Cardiac septum (tissue), 1 donor: ENCODE measurements around the gene ARL14EPL. TPM values are rescaled to one million over a fixed set of nuclear protein-coding genes. Genes with fewer than 3 reads are reported as not detected.
"Not testable (repeated sequence)": the region's sequence is repeated elsewhere in the genome, so short reads cannot be mapped to it uniquely, and the experiment has no call there.

Source experiments
- DNase-seq: peaks from one replicate; pipeline ENCODE4 v3.0.0-alpha.2; 2020; ENCODE audit warnings: low spot score
- intact Hi-C: fragments of 100-400 bp; cut with DNase I; formaldehyde crosslinking; loops from one replicate; pipeline ENCODE4 v1.14.0; 2022
- total RNA-seq: library from RNA; stranded (reverse); fragmentation: NEBNext Ultra II Directional; extraction: Animal tissue kit (Norgen Biotek cat#: 25700); gene quantifications from one replicate; pipeline ENCODE4 v1.2.1, GENCODE V29; 2021
- donor health status: DM: no; HTN: no; CAD: no.

The ARL14EPL gene
- total RNA-seq, 1 donor from 2014 or later, result not detected

DNA sequence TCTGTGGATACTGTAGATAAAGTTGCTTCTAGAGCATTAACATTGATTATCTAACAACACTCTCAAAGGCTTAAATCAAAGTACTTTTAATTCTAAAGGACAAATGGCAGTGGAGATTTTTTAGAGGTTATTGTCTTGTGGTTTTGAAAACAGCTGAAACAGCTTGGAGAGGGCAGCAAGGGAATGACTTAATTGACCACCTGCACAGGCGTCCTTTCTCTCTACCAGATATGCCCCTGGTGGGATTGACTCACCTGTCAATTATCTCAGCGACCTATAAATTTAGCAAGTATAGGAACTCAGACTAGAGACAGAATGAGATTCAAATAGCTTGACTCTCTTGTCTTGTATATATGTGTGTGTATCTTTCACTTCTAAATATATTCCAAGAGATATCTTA, 13.5 kb downstream of the ARL14EPL start:
- DNase-seq, result no peak
- intact Hi-C loops, result no loop called here

DNA sequence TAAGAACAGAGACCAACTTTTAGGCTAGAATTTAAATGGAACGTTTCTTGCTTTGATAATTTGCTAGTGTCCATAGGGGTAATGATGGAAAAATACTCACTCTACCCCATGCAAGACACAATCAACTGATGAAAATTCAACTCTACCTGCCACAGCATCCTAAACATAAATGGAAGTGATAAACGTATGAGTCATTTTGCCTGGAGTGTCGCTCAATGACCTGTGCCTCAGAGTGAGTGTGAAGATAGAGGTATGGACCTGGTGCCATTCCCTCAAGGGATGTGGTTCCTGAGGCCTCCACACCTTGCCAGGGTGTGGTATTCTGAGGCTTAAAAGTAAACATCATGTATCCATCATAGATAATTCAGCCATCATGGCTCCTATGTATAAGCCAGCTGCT, 14.0 kb downstream of the ARL14EPL start:
- no peak for DNase-seq
- intact Hi-C loops, result no loop called here

DNA sequence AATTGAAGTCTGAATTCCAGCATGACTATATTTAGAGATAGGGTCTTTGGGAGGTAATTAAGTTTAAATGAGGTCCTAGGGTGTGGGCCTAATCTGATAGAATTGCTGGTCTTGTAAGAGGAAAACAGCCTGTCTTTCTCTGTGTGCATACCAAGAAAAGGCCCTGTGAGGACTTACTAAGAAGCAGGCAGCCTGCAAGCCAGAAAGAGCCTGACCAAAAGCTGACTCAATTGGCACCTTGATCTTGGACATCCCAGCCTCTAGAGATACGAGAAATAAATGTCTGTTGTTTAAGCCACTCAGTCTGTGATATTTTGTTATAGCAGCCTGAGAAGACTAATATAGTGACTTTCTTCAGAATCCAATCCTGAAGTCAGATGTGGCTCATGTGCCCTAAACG, 14.6 kb downstream of the ARL14EPL start:
- intact Hi-C loops, result no loop called here
- no peak for DNase-seq

DNA sequence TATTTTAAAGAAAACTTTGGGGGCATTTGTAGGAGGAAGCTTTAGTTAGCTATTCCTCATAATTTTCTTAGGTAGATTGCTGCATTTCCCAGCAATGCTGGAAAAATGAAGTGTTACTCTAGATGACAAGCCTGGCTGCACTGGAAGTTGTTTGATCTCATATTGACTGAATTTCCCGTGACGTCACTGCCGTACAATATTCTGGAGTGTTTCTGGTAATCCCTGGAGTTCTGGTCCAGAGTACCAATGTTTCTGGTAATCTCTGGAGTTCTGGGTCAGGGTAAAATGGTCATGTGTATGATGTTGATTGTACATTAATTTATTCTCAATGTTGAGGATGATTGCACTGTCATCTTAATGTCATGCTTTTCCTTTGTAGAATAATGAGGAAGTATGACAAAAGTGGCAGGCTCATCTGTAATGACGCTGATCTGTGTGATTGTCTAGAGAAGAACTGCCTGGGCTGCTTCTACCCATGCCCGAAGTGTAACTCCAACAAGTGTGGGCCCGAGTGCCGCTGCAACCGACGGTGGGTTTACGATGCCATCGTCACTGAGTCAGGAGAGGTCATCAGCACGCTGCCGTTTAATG, 26.2 kb downstream of the ARL14EPL start:
- intact Hi-C loops, result no loop called here
- no peak for DNase-seq

DNA sequence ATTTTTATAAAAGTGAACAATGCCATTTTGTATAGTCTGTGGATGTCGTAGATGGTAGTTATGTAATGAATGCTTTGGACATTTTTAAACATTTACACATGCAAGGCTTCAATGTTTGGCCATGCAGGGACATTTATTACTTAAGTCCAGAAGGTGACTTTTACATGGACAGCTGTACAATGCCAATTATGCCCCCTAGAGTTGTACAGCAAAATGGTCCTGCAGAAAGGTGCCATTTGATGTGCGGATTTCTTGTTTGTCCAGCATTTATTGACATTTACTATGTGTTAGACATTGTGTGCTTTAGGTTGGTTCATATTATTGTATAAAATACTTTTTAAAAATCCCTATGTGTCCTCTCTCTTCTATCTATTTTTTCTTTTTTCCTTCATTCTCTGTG, 30.1 kb downstream of the ARL14EPL start:
- no peak for DNase-seq
- intact Hi-C loops, result no loop called here

DNA sequence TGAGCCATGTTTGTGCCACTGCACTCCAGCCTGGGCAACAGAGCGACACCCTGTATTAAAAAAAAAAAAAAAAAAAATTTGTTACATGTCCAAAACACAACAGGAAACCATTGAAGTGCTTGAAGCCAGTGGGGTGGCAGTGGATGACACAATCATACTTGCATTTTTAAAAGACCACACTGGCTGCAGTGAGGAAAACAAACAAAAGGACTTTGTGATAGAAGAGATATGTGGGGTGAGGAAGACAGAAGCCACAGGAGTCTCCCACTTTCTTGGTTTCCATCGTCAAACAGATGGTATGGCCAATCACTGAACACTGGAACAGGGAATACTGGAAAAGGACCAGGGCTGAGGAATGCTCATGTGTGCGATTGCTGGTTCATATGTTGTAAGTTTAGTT, 31.7 kb downstream of the ARL14EPL start:
- intact Hi-C loops, result no loop called here

DNA sequence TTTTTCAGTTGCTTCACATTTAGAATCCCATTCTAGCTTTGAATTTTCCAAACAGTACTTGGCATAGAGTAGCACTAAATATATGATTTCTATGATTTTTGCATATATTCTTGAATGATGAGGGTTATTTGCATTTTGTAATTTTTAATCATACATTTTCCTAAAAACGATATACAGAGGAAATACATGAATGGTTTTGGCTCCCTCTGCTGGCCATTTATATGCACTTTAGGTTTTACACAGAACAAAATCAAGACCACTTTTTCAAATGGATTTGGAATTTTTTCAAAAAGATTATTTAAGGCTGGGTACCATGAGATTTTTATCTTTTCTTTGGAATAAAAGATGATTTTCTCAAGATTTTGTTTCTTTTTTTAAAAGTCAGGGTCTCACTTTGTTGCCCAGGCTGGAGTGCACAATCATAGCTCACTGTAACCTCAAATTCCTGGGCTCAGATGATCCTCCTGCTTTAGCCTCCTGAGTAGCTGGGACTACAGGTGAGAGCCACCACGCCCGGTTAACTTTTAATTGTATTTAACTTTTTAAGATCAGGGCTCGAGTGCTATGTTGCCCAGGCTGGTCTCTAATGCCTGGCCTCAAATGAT, 35.9 kb downstream of the ARL14EPL start:
- intact Hi-C loops, result loop anchor here (2.0 kb wide), 1 partner anchor 433 kb away; no protein-coding TSS in a partner anchor
- DNase-seq, result no peak

More for the DNA sequence above, 31.7 kb downstream of the ARL14EPL start:
- no peak for DNase-seq

DNA sequence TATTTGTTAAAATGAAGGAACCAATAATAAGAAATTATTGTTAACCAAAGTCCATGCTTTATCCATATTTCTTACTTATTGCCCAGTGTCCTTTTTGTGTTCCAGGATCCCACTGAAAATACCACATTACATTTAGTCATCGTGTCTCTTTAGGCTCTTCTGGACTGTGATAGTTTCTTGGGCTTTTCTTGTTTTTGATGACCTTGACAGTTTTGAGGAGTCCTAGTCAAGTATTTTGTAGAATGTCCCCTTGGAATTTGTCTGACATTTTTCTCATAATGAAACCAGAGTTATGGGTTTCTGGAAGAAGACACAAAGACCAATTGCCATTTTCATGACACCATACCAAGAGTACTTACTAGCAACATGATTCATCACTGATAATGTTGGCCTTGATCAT, 38.9 kb downstream of the ARL14EPL start:
- intact Hi-C loops, result no loop called here

DNA sequence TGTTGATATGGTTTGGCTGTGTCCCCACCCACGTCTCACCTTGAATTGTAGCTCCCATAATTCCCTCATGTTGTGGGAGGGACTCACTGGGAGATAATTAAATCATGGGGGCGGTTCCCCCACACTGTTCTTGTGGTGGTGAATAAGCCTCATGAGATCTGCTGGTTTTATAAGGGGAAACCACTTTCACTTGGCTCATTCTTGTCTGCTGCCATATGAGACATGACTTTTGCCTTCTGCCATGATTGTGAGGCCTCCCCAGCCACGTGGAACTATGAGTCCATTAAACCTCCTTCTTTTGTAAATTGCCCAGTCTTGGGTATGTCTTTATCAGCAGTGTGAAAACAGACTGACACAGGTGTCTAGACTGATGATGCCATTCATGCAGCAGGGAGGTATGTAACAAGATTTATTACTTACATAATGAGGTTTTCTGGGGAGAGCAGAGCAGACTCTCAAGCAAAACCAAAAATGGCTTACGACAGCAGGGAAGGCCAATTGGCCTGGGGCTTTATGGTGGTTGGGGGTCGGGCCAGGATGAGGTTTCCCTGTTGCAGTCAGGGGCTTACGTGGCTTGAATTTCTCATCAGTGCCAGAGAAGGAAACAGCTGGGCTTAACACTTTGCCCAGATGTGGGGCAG, 43.0 kb downstream of the ARL14EPL start:
- no peak for DNase-seq
- intact Hi-C loops, result no loop called here

More for the DNA sequence above, 38.9 kb downstream of the ARL14EPL start:
- no peak for DNase-seq

DNA sequence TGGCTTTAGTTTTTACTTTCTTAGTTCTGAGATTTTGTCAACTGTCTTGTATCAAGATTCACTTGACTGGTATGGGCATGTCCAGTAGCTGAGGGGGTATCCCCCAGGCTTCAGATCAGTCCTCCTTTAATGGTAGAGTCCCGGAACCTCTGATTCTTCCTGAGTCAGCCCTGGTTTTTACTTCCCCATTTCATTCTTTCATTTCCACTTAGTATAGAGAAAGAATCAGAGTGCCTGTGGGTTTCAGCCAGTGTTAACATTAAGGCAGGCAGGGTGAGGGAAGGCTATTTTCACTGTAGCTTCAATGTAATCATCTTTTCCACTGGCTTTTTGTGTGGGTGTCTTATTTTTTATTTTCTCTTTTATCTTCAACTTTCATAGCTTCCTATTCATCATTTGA, 44.2 kb downstream of the ARL14EPL start:
- intact Hi-C loops, result no loop called here

DNA sequence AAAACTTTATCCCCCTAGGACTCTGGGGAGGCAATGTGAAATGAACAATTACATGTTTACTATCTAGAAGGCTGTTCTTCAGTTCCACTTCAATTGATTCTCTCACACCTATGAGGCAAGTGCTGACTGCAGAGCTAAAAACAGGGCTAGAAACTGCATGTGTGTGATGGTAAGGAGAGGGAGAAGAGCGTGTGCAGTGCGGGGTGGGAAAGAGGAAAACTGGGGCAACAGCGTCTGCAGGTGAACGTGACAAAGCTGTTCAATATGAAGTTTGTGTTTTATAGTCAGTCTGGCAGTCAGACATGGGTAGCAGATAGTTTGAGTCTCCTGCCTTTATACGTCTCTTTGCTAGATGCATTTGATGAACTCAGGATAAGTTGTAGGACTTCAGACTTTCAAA, 45.9 kb downstream of the ARL14EPL start:
- no peak for DNase-seq
- intact Hi-C loops, result no loop called here

More for the DNA sequence above, 44.2 kb downstream of the ARL14EPL start:
- DNase-seq, result no peak

DNA sequence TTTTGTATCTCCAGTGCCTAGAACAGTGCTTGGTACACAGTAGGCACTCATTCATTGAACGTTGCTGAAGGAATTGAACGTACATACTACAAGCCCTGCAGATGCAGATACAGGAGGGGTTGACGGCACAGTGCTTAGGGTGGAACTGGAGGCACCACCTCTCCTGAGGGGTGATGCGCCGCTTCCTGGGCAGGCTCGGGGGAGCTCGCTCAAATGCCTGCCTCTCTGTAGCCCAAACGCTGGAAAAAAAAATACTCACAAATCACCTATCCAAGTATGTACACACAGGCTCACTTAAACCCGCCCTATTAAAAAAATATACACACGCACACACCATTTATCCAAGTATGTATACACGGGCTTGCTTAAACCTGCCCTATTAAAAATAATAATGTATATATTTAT, 52.0 kb downstream of the ARL14EPL start:
- intact Hi-C loops, result no loop called here
- DNase-seq, result no peak

DNA sequence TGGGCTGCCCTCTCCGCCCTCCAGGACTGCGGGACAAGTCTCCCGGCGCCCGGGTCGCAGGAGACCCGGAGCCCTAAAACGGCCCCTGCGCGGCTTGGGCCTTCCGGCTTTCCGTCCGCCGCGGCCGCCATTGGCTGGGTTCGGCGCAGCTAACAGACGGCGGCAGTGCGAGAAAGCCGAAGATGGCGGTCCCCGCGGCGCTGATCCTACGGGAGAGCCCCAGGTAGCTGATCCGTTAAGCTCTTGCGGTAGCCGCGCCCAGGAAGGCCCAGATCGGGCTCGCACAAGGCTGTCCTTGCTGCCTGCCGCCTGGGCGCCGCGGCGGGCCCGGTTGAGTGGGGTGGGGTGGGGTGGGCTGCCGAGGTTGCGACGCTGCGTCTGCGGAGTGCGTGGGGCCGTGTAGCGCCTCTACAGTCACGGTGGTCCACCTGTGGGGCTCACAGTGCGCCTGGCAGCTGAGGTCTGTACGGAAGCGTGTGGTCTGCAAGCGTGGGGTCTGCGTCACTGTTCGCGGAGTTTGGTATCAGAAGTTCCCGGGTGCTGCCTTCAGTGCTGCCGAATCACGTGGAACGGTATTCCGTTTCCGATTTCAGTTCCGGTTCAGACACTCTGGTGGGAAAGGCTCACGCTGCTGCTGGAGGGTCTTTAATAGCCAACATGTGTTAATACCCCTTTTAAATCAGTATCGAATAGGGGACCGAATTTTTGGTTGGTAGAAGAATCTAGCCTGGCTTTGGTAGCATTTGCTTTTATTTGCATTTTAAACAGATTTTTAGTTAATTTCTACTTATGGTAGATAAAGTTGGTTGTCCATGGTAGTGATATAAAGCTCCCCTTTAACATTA, 52.8 kb downstream of the ARL14EPL start, which contains the start of gene COMMD10:
TSS of gene COMMD10 (plus strand) at position 155 of the 845 bp plus-strand sequence.
- DNase-seq, result peak; percentile 90
- intact Hi-C loops, result no loop called here

DNA sequence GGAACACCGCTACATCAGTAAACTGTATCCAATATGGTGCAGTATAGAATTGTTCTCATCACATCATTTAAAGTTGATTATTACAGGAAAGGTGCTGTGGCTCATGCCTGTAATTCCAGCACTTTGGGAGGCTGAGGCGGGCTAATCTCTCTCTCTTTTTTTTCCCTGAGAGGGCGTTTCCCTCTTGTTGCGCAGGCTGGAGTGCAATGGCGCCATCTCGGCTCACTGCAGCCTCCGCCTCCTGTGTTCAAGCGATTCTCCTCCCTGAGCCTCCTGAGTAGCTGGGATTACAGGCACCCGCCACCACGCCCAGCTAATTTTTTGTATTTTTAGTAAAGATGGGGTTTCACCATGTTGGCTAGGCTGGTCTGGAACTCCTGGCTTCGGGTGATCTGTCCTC, 54.0 kb downstream of the ARL14EPL start:
- DNase-seq, intact Hi-C loops: not testable (repeated sequence)

DNA sequence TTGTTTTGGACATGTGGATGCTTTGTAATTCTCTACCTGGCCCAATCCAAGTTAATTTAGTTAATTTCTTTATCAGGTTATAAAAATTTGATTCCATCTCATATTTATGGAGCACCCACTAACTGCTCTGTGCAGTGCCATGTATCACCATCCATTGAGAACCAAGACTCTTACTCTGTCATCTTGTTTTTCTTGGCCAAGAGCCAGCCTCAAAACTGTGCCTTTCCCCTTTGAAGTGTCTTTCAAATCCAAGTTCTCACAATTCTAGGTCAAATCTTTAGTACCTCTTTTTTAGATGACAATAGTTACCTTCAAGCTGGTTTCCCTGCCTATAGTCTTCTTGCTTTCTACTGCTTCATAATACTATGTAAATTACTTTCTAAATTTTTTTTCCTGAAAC, 55.8 kb downstream of the ARL14EPL start:
- no peak for DNase-seq
- intact Hi-C loops, result no loop called here

DNA sequence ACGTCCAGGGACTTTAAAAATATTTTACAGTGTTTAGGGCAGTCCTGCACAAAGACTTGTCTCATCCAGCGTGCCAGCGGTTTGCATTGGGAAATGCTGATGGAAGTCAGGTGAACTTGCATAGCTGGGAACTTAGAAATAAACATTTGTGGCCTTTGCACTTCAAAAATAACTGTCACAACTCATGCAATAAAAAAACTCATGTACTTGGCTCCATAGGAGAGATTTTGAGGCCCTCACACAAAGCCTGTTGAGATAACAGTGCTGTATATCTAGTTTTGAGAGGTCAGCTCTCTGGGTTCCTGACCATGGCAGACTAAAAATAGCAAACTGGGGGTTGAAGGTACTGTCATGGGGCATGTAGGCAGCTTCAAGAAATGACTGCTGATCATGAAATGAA, 58.0 kb downstream of the ARL14EPL start:
- intact Hi-C loops, result no loop called here
- no peak for DNase-seq

DNA sequence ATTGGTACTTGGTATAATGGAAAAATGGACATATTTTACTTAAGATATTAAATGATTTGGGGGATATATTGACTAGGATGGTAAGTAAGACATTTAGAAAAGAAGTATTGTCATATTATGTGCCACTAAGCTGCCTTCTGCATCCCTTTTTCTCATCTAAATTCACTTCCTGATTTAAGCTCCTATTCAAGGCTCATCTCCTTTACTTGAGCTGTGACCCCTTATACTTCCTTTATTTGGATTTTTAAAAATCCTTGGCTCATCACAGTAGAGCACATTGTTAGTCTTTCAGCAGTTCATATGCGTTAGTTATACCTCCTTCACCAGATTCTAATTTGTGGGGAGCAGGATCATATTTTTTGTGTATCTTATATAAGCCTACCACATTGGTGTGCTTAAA, 59.1 kb downstream of the ARL14EPL start:
- intact Hi-C loops, result no loop called here
- no peak for DNase-seq

DNA sequence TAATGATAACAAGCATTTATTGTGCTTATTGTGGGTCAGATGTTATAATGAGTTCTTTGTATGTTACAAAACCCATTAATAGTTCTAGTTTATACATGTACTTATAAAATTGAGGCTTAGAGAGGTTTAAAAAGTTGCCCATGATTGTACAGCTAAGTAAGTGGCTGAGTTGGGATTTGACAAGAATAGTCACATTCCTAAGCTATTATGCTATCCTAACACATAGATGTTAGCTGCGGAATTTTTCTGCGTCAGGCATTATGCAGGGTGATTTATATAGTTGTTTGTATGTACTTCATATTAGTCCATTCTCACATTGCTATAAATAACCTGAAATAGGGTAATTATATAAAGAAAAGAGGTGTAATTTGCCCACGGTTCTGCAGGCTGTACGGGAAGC, 65.0 kb downstream of the ARL14EPL start:
- DNase-seq, result no peak
- intact Hi-C loops, result no loop called here

DNA sequence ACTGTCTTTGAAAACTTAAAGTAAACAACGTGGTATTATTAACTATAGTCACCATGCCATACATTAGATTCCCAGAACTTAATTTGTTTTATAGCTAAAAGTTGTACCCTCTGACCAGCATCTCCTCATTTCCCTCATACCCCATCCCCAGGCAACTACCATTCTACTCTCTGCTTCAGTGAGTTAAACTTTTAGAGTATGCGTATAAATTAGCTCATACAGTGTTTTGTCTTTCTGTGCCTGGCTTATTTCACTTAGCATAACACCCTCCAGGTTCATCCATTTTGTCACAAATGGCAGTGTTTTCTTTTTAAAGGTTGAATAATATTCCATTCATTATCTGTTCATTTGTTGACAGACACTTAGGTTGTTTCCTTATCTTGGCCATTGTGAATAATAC, 66.7 kb downstream of the ARL14EPL start:
- intact Hi-C loops, result no loop called here
- DNase-seq, result no peak

DNA sequence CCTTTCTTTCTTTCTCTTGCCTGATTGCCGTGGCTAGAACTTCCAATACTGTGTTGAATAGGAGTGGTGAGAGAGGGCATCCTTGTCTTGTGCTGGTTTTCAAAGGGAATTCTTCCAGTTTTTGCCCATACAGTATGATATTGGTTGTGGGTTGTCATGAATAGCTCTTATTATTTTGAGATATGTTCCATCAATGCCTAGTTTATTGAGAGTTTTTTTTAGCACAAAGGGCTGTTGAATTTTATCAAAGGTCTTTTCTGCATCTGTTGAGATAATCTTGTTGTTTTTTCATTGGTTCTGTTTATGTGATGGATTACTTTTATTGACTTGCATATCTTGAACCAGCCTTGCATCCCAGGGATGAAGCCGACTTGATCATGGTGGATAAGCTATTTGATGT, 72.7 kb downstream of the ARL14EPL start:
- DNase-seq, intact Hi-C loops: not testable (repeated sequence)
